ENCODE measurements around the gene SPATA3. TPM values are rescaled to one million over a fixed set of nuclear protein-coding genes. Genes with fewer than 3 reads are reported as not detected.
A peak's percentile ranks its signal among the peaks of the same experiment; 100 is the strongest.

Gene SPATA3
- total and polyA plus RNA-seq, 4 donors, result not detected

DNA sequence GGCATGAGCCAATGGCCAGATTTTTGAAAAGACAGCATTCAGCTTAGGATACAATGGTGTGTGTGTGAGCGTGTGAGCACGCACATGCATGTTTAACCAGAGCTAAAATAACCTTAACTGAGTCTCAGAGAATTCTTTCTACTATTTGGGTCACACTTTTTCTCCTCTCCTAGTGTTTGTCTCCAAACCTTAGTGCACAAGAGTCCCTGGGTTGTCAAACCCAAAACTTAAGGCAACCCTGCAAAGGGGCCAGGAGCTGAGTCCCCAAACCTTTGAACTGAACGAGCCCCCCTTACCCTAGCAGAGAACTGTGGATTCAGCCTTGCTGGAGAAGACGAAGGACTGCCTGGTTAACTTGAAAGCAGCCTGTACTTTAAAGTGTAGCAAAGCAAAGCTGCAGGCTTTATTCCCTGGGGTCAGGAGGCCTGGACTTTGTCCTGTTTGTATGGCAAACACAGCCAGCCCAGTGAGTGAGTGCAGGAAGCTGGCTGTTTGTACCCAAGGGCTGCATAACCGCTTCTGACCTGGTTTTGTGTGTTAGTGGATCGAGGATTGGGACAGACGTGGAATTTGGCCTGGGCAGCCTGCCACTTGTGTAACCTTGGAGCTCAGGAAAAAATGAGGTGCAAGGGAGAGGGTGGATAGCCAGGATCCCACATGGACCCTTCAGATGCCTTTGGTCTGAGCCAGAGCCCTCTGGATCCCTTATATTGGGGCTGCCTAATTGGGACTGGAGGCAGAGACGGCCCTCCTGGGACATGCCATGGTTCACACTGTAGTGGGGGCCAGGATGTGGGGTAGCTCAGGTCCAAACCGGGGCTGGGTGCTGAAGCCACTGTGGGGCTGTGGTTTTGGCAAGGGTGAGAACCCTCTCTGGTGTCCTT lies 54.3 kb downstream of the SPATA3 start:
- no peaks in the 10 kb centered on the region for H3K27me3 ChIP-seq (ENCODE audit: control insufficient read depth in 4 of 4, insufficient read depth in 4 of 4, low read length in 3 of 4)
- TF ChIP-seq FOXA1 (IDR thresholded peaks at IDR 0.05) (peak; percentile 87), HNF4A (conservative IDR thresholded peaks at IDR 0.05) (peak; percentile 98 to 99), FOXA2 (IDR thresholded peaks at IDR 0.05) (peak; percentile 88), SP1 (IDR thresholded peaks at IDR 0.05) (peak; percentile 100), GABPA (IDR thresholded peaks at IDR 0.05 in 1 of 2, conservative IDR thresholded peaks at IDR 0.05 in 1 of 2) (peak in 1 of 2 donors; percentile 62), TAF1 (conservative IDR thresholded peaks at IDR 0.05) (peak; percentile 92), RAD21 (IDR thresholded peaks at IDR 0.05) (peak; percentile 57 to 68), RXRA (IDR thresholded peaks at IDR 0.05) (peak; percentile 97 to 99), EGR1 (IDR thresholded peaks at IDR 0.05; ENCODE audit: low read depth in 2 of 2) (peak in 1 of 2 donors; percentile 45), HNF4G (IDR thresholded peaks at IDR 0.05) (peak; percentile 99), JUND (IDR thresholded peaks at IDR 0.05) (peak; percentile 86 to 93), NR2F2 (IDR thresholded peaks at IDR 0.05) (peak; percentile 90), YY1 (IDR thresholded peaks at IDR 0.05) (peak; percentile 86)
- TF ChIP-seq, protein P1, sequence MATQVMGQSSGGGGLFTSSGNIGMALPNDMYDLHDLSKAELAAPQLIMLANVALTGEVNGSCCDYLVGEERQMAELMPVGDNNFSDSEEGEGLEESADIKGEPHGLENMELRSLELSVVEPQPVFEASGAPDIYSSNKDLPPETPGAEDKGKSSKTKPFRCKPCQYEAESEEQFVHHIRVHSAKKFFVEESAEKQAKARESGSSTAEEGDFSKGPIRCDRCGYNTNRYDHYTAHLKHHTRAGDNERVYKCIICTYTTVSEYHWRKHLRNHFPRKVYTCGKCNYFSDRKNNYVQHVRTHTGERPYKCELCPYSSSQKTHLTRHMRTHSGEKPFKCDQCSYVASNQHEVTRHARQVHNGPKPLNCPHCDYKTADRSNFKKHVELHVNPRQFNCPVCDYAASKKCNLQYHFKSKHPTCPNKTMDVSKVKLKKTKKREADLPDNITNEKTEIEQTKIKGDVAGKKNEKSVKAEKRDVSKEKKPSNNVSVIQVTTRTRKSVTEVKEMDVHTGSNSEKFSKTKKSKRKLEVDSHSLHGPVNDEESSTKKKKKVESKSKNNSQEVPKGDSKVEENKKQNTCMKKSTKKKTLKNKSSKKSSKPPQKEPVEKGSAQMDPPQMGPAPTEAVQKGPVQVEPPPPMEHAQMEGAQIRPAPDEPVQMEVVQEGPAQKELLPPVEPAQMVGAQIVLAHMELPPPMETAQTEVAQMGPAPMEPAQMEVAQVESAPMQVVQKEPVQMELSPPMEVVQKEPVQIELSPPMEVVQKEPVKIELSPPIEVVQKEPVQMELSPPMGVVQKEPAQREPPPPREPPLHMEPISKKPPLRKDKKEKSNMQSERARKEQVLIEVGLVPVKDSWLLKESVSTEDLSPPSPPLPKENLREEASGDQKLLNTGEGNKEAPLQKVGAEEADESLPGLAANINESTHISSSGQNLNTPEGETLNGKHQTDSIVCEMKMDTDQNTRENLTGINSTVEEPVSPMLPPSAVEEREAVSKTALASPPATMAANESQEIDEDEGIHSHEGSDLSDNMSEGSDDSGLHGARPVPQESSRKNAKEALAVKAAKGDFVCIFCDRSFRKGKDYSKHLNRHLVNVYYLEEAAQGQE (IDR thresholded peaks at IDR 0.05), result peak; percentile 90
- TF ChIP-seq, protein P2, sequence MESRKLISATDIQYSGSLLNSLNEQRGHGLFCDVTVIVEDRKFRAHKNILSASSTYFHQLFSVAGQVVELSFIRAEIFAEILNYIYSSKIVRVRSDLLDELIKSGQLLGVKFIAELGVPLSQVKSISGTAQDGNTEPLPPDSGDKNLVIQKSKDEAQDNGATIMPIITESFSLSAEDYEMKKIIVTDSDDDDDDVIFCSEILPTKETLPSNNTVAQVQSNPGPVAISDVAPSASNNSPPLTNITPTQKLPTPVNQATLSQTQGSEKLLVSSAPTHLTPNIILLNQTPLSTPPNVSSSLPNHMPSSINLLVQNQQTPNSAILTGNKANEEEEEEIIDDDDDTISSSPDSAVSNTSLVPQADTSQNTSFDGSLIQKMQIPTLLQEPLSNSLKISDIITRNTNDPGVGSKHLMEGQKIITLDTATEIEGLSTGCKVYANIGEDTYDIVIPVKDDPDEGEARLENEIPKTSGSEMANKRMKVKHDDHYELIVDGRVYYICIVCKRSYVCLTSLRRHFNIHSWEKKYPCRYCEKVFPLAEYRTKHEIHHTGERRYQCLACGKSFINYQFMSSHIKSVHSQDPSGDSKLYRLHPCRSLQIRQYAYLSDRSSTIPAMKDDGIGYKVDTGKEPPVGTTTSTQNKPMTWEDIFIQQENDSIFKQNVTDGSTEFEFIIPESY (IDR thresholded peaks at IDR 0.05), result peak; percentile 80
- TF ChIP-seq, protein P3, sequence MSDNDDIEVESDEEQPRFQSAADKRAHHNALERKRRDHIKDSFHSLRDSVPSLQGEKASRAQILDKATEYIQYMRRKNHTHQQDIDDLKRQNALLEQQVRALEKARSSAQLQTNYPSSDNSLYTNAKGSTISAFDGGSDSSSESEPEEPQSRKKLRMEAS (IDR thresholded peaks at IDR 0.05), result peak; percentile 88
- TF ChIP-seq, protein P4, sequence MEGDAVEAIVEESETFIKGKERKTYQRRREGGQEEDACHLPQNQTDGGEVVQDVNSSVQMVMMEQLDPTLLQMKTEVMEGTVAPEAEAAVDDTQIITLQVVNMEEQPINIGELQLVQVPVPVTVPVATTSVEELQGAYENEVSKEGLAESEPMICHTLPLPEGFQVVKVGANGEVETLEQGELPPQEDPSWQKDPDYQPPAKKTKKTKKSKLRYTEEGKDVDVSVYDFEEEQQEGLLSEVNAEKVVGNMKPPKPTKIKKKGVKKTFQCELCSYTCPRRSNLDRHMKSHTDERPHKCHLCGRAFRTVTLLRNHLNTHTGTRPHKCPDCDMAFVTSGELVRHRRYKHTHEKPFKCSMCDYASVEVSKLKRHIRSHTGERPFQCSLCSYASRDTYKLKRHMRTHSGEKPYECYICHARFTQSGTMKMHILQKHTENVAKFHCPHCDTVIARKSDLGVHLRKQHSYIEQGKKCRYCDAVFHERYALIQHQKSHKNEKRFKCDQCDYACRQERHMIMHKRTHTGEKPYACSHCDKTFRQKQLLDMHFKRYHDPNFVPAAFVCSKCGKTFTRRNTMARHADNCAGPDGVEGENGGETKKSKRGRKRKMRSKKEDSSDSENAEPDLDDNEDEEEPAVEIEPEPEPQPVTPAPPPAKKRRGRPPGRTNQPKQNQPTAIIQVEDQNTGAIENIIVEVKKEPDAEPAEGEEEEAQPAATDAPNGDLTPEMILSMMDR (IDR thresholded peaks at IDR 0.05; ENCODE audit: low read depth, low read length, missing input control), result no peak
- TF ChIP-seq, protein P5, sequence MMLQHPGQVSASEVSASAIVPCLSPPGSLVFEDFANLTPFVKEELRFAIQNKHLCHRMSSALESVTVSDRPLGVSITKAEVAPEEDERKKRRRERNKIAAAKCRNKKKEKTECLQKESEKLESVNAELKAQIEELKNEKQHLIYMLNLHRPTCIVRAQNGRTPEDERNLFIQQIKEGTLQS (IDR thresholded peaks at IDR 0.05), result peak; percentile 10
- 21% methylated on average over 9 of the region's 9 CpGs for WGBS
- peaks cover 0 to 7% (median 5%) of the 10 kb centered on the region in 4 donors for H3K36me3 ChIP-seq (ENCODE audit: control insufficient read depth in 4 of 4, insufficient read depth in 3 of 4, low read depth in 1 of 4, low read length in 3 of 4)
- no peaks in the 10 kb centered on the region for H3K9me3 ChIP-seq (ENCODE audit: control insufficient read depth in 4 of 4, low read length in 3 of 4)
- peak overlapping the region; percentile 13 to 64 for H3K9ac ChIP-seq (ENCODE audit: low read depth in 1 of 2, low read length in 2 of 2)
- peak; percentile 74 for DNase-seq (ENCODE audit: low spot score)
- peak overlapping the region in 2 of 3 donors; percentile 2 to 19 for H3K4me3 ChIP-seq (ENCODE audit: low read depth in 1 of 3, low read length in 3 of 3)
- H3K4me1 ChIP-seq (ENCODE audit: control insufficient read depth in 4 of 4, insufficient read depth in 4 of 4, low read length in 3 of 4), result peaks cover 22 to 79% (median 72%) of the 10 kb centered on the region in 4 donors
- H3K27ac ChIP-seq (ENCODE audit: low read depth in 1 of 2, low read length in 2 of 2), result peak overlapping the region; percentile 73 to 86

Data from liver (tissue), 9 donors.